Body of pancreas (tissue), 4 donors: Measurements from ENCODE around the gene SSX2IP.

Experiments used
- CTCF ChIP-seq, 7 experiments: fragments of 450-650 bp in 4 of 7; fragments of 200-600 bp in 3 of 7; sonication (generic) in 3 of 7; IDR thresholded peaks; one replicate each; pipeline ENCODE4 v1.5.1; 2016 to 2019; ENCODE audit warnings: antibody characterized with exemption in 7 of 7
- POLR2A ChIP-seq, 3 donors: fragments of 450-650 bp; IDR thresholded peaks; one replicate each; pipeline ENCODE4 v1.6.1; 2016; ENCODE audit warnings: antibody characterized with exemption in 3 of 3, mild to moderate bottlenecking in 2 of 3

GRCh38 chr1:84726593-84727499 is 36.6 kb upstream of the SSX2IP start:
- TF ChIP-seq POLR2A (IDR thresholded peaks at IDR 0.05) (no peak), CTCF (IDR thresholded peaks at IDR 0.05) (no peak)
